ENCODE data around the gene COL13A1. TPM values are rescaled to one million over a fixed set of nuclear protein-coding genes. Genes with fewer than 3 reads are reported as not detected.

COL13A1 gene
- total RNA-seq, 1 experiment from 2014 or later = 5.9 TPM

DNA sequence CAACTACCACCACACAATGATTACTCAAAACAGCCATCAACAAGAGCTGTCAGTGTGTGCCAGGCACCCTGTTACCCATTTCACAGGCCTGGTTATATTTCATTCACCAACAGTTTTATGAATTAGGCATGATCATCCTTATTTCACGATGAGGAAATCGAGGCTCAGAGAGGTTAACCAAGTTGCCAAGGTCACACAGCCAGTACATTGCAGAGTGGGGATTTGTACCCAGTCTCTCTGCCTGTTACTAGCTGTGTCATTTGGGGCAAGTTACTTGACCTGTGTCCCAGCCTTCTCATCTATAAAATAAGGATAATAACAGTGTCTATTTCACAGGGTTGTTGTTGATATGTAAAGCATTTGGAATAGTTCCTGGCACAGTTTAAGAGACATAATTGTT lies 97.2 kb downstream of the COL13A1 start (continued):
- TF ChIP-seq YY1 (IDR thresholded peaks at IDR 0.05; ENCODE audit: extremely low read depth, insufficient replicate concordance, low read depth, low read length) = no peak
- no peak for TF ChIP-seq FOSL1 (IDR thresholded peaks at IDR 0.05; ENCODE audit: low read depth)
- TF ChIP-seq, protein P1, sequence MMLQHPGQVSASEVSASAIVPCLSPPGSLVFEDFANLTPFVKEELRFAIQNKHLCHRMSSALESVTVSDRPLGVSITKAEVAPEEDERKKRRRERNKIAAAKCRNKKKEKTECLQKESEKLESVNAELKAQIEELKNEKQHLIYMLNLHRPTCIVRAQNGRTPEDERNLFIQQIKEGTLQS (IDR thresholded peaks at IDR 0.05) = no peak

DNA sequence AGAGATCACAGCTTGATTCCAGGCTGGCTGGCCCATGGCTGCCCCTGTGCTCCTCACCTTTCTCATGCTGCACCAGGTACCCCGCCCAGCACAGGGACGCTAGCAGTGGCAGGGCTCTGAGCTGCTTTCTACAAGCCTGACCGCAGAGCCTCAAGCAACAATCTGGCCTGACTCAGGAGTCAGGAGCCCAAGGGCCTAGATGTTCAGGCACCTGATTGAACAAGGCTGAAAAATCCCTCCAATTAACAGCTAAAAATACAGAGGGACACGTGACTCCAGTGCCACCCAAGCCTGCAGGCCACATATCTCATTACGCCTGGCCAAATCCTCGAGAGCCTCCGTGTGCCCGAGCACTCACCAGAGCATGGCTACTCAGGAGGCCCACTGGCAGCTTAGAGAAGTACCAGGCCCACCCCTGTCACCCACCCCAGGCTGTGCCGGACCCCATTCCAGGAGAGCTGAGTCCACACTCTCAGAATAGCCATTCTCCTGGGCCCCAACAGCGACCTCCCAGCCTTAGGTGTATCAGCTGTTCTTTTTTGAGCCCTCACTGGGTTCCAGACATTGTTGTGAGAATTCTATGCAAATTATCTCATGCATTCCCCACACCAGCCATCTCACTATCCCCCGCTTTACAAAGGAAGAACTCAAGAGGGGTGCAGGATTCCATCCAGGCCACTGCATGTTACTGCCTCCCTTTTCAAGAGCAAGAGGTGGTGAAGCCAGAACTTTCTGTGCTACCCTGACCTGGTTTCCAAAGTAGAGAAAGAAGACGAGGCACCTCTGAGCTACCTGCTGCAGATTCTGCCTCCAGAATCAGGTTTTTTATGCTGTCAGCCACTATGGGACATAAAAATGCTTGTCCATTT lies 98.3 kb downstream of the COL13A1 start:
- Histone ChIP-seq H3K4me1 (ENCODE audit: control insufficient read depth in 1 of 2, insufficient read depth in 2 of 2, low read length in 2 of 2) (peaks cover 0 to 9% of the 10 kb centered on the region in 2 experiments; a peak in 3 of 4 replicates), H3K9me3 (ENCODE audit: control insufficient read depth in 1 of 2, insufficient read depth in 1 of 2, low read depth in 1 of 2, low read length in 2 of 2) (no peaks in the 10 kb centered on the region), H2AFZ (ENCODE audit: low read depth, low read length, poor library complexity, severe bottlenecking) (no peak overlapping the region), H3K9ac (ENCODE audit: low read length) (no peak overlapping the region), H3K27me3 (ENCODE audit: insufficient read depth, low read length) (no peaks in the 10 kb centered on the region), H3K27ac (ENCODE audit: low read depth, low read length) (no peak overlapping the region), H4K20me1 (ENCODE audit: insufficient read depth) (no peaks in the 10 kb centered on the region), H3K4me2 (ENCODE audit: low read length) (no peak overlapping the region), H3K36me3 (ENCODE audit: control insufficient read depth in 1 of 2, insufficient read depth in 2 of 2, low read length in 2 of 2) (no peaks in the 10 kb centered on the region), H3K79me2 (ENCODE audit: insufficient read depth, low read length) (no peaks in the 10 kb centered on the region), H3K9me2 (ENCODE audit: insufficient read depth) (no peaks in the 10 kb centered on the region), H3K4me3 (replicated peaks in 1 of 2; ENCODE audit: low read depth in 1 of 2, low read length in 2 of 2) (no peak overlapping the region)
- no TSS peak for BruUV-seq (replicated peaks)
- intact Hi-C loops (cut with micrococcal nuclease) = no loop called here
- TF ChIP-seq TCF7L2 (IDR thresholded peaks at IDR 0.05; ENCODE audit: borderline replicate concordance, extremely low read depth, insufficient read depth, insufficient read length) (no peak), SRF (IDR thresholded peaks at IDR 0.05; ENCODE audit: low read depth) (no peak), POLR2AphosphoS5 (IDR thresholded peaks at IDR 0.05; ENCODE audit: low read depth, low read length) (no peak), EZH2 (IDR thresholded peaks at IDR 0.05) (no peak), RAD21 (IDR thresholded peaks at IDR 0.05; ENCODE audit: low read depth) (no peak)
- TF ChIP-seq, protein P2, sequence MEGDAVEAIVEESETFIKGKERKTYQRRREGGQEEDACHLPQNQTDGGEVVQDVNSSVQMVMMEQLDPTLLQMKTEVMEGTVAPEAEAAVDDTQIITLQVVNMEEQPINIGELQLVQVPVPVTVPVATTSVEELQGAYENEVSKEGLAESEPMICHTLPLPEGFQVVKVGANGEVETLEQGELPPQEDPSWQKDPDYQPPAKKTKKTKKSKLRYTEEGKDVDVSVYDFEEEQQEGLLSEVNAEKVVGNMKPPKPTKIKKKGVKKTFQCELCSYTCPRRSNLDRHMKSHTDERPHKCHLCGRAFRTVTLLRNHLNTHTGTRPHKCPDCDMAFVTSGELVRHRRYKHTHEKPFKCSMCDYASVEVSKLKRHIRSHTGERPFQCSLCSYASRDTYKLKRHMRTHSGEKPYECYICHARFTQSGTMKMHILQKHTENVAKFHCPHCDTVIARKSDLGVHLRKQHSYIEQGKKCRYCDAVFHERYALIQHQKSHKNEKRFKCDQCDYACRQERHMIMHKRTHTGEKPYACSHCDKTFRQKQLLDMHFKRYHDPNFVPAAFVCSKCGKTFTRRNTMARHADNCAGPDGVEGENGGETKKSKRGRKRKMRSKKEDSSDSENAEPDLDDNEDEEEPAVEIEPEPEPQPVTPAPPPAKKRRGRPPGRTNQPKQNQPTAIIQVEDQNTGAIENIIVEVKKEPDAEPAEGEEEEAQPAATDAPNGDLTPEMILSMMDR (IDR thresholded peaks at IDR 0.05 in 2 of 3, conservative IDR thresholded peaks at IDR 0.05 in 1 of 3; ENCODE audit: borderline replicate concordance in 1 of 3, insufficient read depth in 1 of 3, low read depth in 2 of 3, low read length in 2 of 3) = no peak
- TF ChIP-seq, protein P3, sequence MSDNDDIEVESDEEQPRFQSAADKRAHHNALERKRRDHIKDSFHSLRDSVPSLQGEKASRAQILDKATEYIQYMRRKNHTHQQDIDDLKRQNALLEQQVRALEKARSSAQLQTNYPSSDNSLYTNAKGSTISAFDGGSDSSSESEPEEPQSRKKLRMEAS (IDR thresholded peaks at IDR 0.05) = no peak
- DNase-seq (ENCODE audit: low read depth, low spot score) = no peak
- POLR2A ChIA-PET = no interaction called here
- no peak for ATAC-seq
- CTCF ChIA-PET = interaction anchor here (0.9 to 1.8 kb wide), 4 partner anchors 12 to 96 kb away, joined by 3 to 11 read pairs (median 4); no protein-coding TSS in a partner anchor
- RAD21 ChIA-PET (ENCODE audit: low non-redundant PET in 1 of 2, low total read pairs in 2 of 2, uncharacterized antibody in 2 of 2, unreplicated experiment in 2 of 2) = no interaction called here
